Panc1 (cell line): ENCODE data around the gene C3orf33. TPM values are rescaled to one million over a fixed set of nuclear protein-coding genes. Genes with fewer than 3 reads are reported as not detected.
"Not testable (repeated sequence)": the region's sequence is repeated elsewhere in the genome, so short reads cannot be mapped to it uniquely, and the experiment has no call there.

Source experiments
- ATAC-seq: fragments of 200-7000 bp; cut with Tn5 transposase; 2 replicates; pipeline ENCODE4 v1.9.1; 2020; ENCODE audit warnings: mild to moderate bottlenecking, moderate library complexity
- BruUV-seq: library from RNA; stranded (reverse); fragments of 400-500 nt; replicated peaks from 2 replicates; lab custom pipeline; 2021; lab: Mats Ljungman, UMichigan
- CTCF ChIA-PET: fragments of 300-600 bp; sonication (Branson Sonifier 250); formaldehyde crosslinking; loops from one replicate; lab custom pipeline; 2022; ENCODE audit warnings: antibody characterized with exemption; lab: Charles Lee
- POLR2A ChIA-PET: fragments of 300-600 bp; sonication (Branson Sonifier 250); formaldehyde crosslinking; loops from one replicate; lab custom pipeline; 2022; ENCODE audit warnings: antibody characterized with exemption; lab: Charles Lee
- DNase-seq: peaks from one replicate; pipeline ENCODE4 v3.0.0-alpha.2; 2010; ENCODE audit warnings: low read depth, low spot score
- H3K27ac ChIP-seq: 2 replicates; pipeline ENCODE4 v1.5.1; 2011; ENCODE audit warnings: mild to moderate bottlenecking, low read length, inconsistent platforms
- H3K27me3 ChIP-seq: fragments of 200-500 bp; sonication (Bioruptor generic); 2 replicates; pipeline ENCODE4 v1.6.0; 2014; ENCODE audit warnings: low read length, inconsistent platforms; ENCODE audit not compliant: control insufficient read depth, insufficient read depth
- H3K36me3 ChIP-seq: fragments of 200-500 bp; sonication (Bioruptor generic); 2 replicates; pipeline ENCODE4 v1.5.1; 2014; ENCODE audit warnings: inconsistent platforms, mild to moderate bottlenecking, low read length, moderate library complexity; ENCODE audit not compliant: control insufficient read depth, insufficient read depth
- H3K4me1 ChIP-seq: 2 replicates; pipeline ENCODE4 v1.5.1; 2011; ENCODE audit warnings: inconsistent platforms, mild to moderate bottlenecking, low read length, moderate library complexity; ENCODE audit not compliant: control insufficient read depth, insufficient read depth
- H3K4me3 ChIP-seq, 2 experiments: 2 replicates each; pipeline ENCODE4 v1.5.1; 2011 to 2012; ENCODE audit warnings: low read depth in 2 of 2, low read length in 2 of 2, mild to moderate bottlenecking in 2 of 2, inconsistent platforms in 1 of 2, moderate library complexity in 1 of 2
- H3K9me3 ChIP-seq: fragments of 200-500 bp; sonication (Bioruptor generic); 2 replicates; pipeline ENCODE4 v1.5.1; 2014; ENCODE audit warnings: low read depth, mild to moderate bottlenecking, inconsistent platforms, low read length, moderate library complexity; ENCODE audit not compliant: control insufficient read depth, insufficient read depth
- CTCF ChIP-seq: fragments of 450-650 bp; IDR thresholded peaks from 2 replicates; pipeline ENCODE4 v1.5.1; 2017; ENCODE audit warnings: mild to moderate bottlenecking
- POLR2AphosphoS5 ChIP-seq: IDR thresholded peaks from 2 replicates; pipeline ENCODE4 v1.6.1; 2012; ENCODE audit warnings: mild to moderate bottlenecking, low read depth, low read length, moderate library complexity
- REST ChIP-seq, 2 experiments: IDR thresholded peaks; 2 replicates each; pipeline ENCODE4 v1.6.1; 2011 to 2012; ENCODE audit warnings: low read depth in 2 of 2, control low read depth in 1 of 2, low read length in 1 of 2, mild to moderate bottlenecking in 1 of 2, moderate library complexity in 1 of 2; ENCODE audit not compliant: insufficient read depth in 1 of 2
- SIN3A ChIP-seq: IDR thresholded peaks from 2 replicates; pipeline ENCODE4 v1.6.1; 2012; ENCODE audit warnings: low read depth, mild to moderate bottlenecking, low read length, moderate library complexity, borderline replicate concordance; ENCODE audit not compliant: insufficient read depth
- TCF7L2 ChIP-seq: IDR thresholded peaks from 2 replicates; pipeline ENCODE4 v1.6.1; 2011; ENCODE audit warnings: mild to moderate bottlenecking, low read depth, low read length, inconsistent platforms
- in situ Hi-C: cut with HindIII; loops from 2 replicates; pipeline ENCODE4 v1.10.0; 2016; ENCODE audit warnings: low sequenced_read_pairs, low pct_unique_long_range_greater_than_20kb
- intact Hi-C: fragments of 100-400 bp; cut with micrococcal nuclease; formaldehyde crosslinking; loops from one replicate; pipeline ENCODE4 v1.10.0; 2022; ENCODE audit not compliant: unreplicated experiment
- total RNA-seq: library from RNA; stranded (reverse); gene quantifications from one replicate; pipeline ENCODE4 v1.2.1, GENCODE V29; 2021; ENCODE audit not compliant: unreplicated experiment

Gene C3orf33
- total RNA-seq, 1 experiment from 2014 or later: 3.2 TPM

- no peaks in the 10 kb centered on the region for H3K27me3 ChIP-seq
- no peaks in the 10 kb centered on the region for H3K9me3 ChIP-seq
- peaks cover 3% of the 10 kb centered on the region; the same call in 1 of the 2 replicates for H3K36me3 ChIP-seq
- peak overlapping the region; percentile 83 to 86 for H3K4me3 ChIP-seq
- in situ Hi-C loops (no loop called here), intact Hi-C loops (loop anchor here (5.0 to 10.0 kb wide), 2 partner anchors 46 to 499 kb away; partner anchors contain the start of gene C3orf33)
- H3K4me1 ChIP-seq: 0 out of 2 replicates have a peak, but pooled peaks cover 8% of the 10 kb centered on the region
- peak overlapping the region; percentile 91 for H3K27ac ChIP-seq
- ATAC-seq (no peak; the same call in 1 of the 2 replicates), DNase-seq (no peak)
- POLR2A ChIA-PET: interaction anchor here (0.5 kb wide), 1 partner anchor 15 kb away, joined by 5 read pairs; no protein-coding TSS in a partner anchor
- no TSS peak for BruUV-seq
- TF ChIP-seq POLR2AphosphoS5: no peak
- TF ChIP-seq CTCF: no peak
- no peak for TF ChIP-seq REST (IDR thresholded peaks at IDR 0.05; ENCODE audit: insufficient read depth in 1 of 2, low read depth in 2 of 2, low read length in 1 of 2)
- no peak for TF ChIP-seq TCF7L2
- TF ChIP-seq SIN3A: no peak
- CTCF ChIA-PET: interaction anchor here (2.2 kb wide), 1 partner anchor 47 kb away, joined by 9 read pairs; the partner anchor contains the start of gene C3orf33
Observed at GRCh38 chr3:155853214-155854140, 47.4 kb upstream of the C3orf33 start.

- Histone ChIP-seq H3K4me3 (peak overlapping the region; percentile 83 to 86), H3K36me3 (peaks cover 3% of the 10 kb centered on the region; the same call in 1 of the 2 replicates), H3K9me3 (no peaks in the 10 kb centered on the region), H3K27ac (peak overlapping the region; percentile 91), H3K4me1 (0 out of 2 replicates have a peak, but pooled peaks cover 8% of the 10 kb centered on the region), H3K27me3 (no peaks in the 10 kb centered on the region)
- intact Hi-C loops (loop anchor here (5.0 to 10.0 kb wide), 2 partner anchors 45 to 498 kb away; partner anchors contain the start of gene C3orf33), in situ Hi-C loops (no loop called here)
- no TSS peak for BruUV-seq
- CTCF ChIA-PET: interaction anchor here (2.2 kb wide), 1 partner anchor 46 kb away, joined by 9 read pairs; the partner anchor contains the start of gene C3orf33
- TF ChIP-seq POLR2AphosphoS5: no peak
- no peak for TF ChIP-seq SIN3A
- no peak for TF ChIP-seq TCF7L2
- ATAC-seq (no peak), DNase-seq (no peak)
- POLR2A ChIA-PET: no interaction called here
Observed at GRCh38 chr3:155852341-155852740, 46.3 kb upstream of the C3orf33 start.

- H3K4me3 ChIP-seq, H3K9me3 ChIP-seq, in situ Hi-C loops, intact Hi-C loops, H3K4me1 ChIP-seq, H3K27me3 ChIP-seq, ATAC-seq, BruUV-seq, H3K27ac ChIP-seq, DNase-seq, H3K36me3 ChIP-seq: not testable (repeated sequence)
- ChIA-PET POLR2A (interaction anchor here (0.6 kb wide), 1 partner anchor 14 kb away, joined by 5 read pairs; no protein-coding TSS in a partner anchor), CTCF (interaction anchor here (1.4 kb wide), 1 partner anchor 43 kb away, joined by 5 read pairs; the partner anchor contains the start of gene C3orf33)
Observed at GRCh38 chr3:155849404-155849803, 43.3 kb upstream of the C3orf33 start.
